MM.1S (cell line): Measurements from ENCODE around the gene NLRP14.

Experiments
- EZH2 ChIP-seq: fragments of 300-600 bp; sonication (generic); optimal IDR thresholded peaks from 2 replicates; pipeline ENCODE3; 2017; ENCODE audit warnings: low read depth, mild to moderate bottlenecking, antibody characterized with exemption, low read length, mixed read lengths
- TF ChIP-seq, protein P1 (sequence below): fragments of 300-600 bp; sonication (generic); IDR thresholded peaks from 2 replicates; pipeline ENCODE4 v1.5.1; 2016; ENCODE audit warnings: antibody characterized with exemption, low read length, mixed read lengths

DNA sequence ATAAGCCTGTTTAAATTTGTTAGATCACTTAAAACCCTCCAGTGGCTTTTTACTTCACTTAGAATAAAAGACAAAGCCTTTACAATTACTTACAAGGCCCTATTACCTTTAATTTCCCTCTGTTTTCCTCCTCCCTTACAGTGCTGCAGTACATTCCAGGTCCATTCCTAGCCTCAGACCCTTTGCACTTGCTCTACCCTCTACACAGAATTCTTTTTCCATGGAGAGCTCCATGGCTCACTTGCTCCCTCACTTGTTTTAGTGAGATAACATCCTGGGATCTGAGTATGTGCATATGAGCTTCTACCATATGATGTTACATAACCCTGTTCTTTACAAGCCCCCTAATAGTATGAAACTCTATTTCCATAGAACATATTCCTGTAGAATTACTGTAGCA lies 24.6 kb upstream of the NLRP14 start:
- TF ChIP-seq, protein P1, sequence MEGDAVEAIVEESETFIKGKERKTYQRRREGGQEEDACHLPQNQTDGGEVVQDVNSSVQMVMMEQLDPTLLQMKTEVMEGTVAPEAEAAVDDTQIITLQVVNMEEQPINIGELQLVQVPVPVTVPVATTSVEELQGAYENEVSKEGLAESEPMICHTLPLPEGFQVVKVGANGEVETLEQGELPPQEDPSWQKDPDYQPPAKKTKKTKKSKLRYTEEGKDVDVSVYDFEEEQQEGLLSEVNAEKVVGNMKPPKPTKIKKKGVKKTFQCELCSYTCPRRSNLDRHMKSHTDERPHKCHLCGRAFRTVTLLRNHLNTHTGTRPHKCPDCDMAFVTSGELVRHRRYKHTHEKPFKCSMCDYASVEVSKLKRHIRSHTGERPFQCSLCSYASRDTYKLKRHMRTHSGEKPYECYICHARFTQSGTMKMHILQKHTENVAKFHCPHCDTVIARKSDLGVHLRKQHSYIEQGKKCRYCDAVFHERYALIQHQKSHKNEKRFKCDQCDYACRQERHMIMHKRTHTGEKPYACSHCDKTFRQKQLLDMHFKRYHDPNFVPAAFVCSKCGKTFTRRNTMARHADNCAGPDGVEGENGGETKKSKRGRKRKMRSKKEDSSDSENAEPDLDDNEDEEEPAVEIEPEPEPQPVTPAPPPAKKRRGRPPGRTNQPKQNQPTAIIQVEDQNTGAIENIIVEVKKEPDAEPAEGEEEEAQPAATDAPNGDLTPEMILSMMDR: no peak
- TF ChIP-seq EZH2: no peak
